Tibial nerve (tissue), 4 donors: ENCODE data around the gene ETNK2. TPM values are rescaled to one million over a fixed set of nuclear protein-coding genes. Genes with fewer than 3 reads are reported as not detected.

Experiments used
- DNase-seq, 2 donors: peaks; one replicate each; pipeline ENCODE4 v3.0.0-alpha.2; 2019; ENCODE audit warnings: low spot score in 2 of 2
- H3K27ac ChIP-seq, 4 donors: fragments of 200-600 bp; sonication (generic) in 3 of 4; one replicate each; pipeline ENCODE4 v1.5.1; 2017 to 2019; ENCODE audit warnings: mild to moderate bottlenecking in 1 of 4
- H3K27me3 ChIP-seq, 2 donors: fragments of 200-600 bp; sonication (generic) in 1 of 2; one replicate each; pipeline versions ENCODE4 v1.5.1 to v1.6.0; 2017 to 2019
- H3K36me3 ChIP-seq, 3 donors: fragments of 200-600 bp; sonication (generic); one replicate each; pipeline ENCODE4 v1.5.1; 2018 to 2019
- H3K4me1 ChIP-seq, 4 donors: fragments of 200-600 bp; sonication (generic) in 3 of 4; one replicate each; pipeline ENCODE4 v1.5.1; 2017 to 2019
- H3K4me3 ChIP-seq, 4 donors: fragments of 200-600 bp; sonication (generic) in 3 of 4; one replicate each; pipeline ENCODE4 v1.5.1; 2017 to 2019; ENCODE audit warnings: mild to moderate bottlenecking in 1 of 4, moderate library complexity in 1 of 4
- H3K9me3 ChIP-seq, 4 donors: fragments of 200-600 bp; sonication (generic) in 3 of 4; one replicate each; pipeline ENCODE4 v1.5.1; 2017 to 2019
- CTCF ChIP-seq, 5 experiments: fragments of 200-600 bp in 3 of 5; fragments of 450-650 bp in 2 of 5; sonication (generic) in 3 of 5; IDR thresholded peaks; one replicate each; pipeline ENCODE4 v1.5.1; 2016 to 2019; ENCODE audit warnings: antibody characterized with exemption in 5 of 5, mild to moderate bottlenecking in 3 of 5, moderate library complexity in 2 of 5
- EP300 ChIP-seq, 2 donors: sonication (generic); formaldehyde crosslinking; IDR thresholded peaks; one replicate each; pipeline ENCODE4 v1.6.1; 2017; ENCODE audit warnings: antibody characterized with exemption in 2 of 2, mild to moderate bottlenecking in 1 of 2
- POLR2A ChIP-seq, 2 donors: fragments of 450-650 bp; IDR thresholded peaks; one replicate each; pipeline ENCODE4 v1.6.1; 2017; ENCODE audit warnings: antibody characterized with exemption in 2 of 2, mild to moderate bottlenecking in 2 of 2, moderate library complexity in 2 of 2
- WGBS, 2 donors: methylation state at CpG; one replicate each; pipeline ENCODE4 v1.1.5; 2018; 5-methylcytosine and 5-hydroxymethylcytosine counted together
- total RNA-seq, 4 donors: library from RNA; depleted of rRNA; stranded (reverse); fragments of >200 nt; gene quantifications; one replicate each; pipeline ENCODE4 v1.1.0, GENCODE V29; 2016

The ETNK2 gene
- 10 to 100 TPM; 24.6 to 95.2 (median 67.8) TPM for total RNA-seq

DNA sequence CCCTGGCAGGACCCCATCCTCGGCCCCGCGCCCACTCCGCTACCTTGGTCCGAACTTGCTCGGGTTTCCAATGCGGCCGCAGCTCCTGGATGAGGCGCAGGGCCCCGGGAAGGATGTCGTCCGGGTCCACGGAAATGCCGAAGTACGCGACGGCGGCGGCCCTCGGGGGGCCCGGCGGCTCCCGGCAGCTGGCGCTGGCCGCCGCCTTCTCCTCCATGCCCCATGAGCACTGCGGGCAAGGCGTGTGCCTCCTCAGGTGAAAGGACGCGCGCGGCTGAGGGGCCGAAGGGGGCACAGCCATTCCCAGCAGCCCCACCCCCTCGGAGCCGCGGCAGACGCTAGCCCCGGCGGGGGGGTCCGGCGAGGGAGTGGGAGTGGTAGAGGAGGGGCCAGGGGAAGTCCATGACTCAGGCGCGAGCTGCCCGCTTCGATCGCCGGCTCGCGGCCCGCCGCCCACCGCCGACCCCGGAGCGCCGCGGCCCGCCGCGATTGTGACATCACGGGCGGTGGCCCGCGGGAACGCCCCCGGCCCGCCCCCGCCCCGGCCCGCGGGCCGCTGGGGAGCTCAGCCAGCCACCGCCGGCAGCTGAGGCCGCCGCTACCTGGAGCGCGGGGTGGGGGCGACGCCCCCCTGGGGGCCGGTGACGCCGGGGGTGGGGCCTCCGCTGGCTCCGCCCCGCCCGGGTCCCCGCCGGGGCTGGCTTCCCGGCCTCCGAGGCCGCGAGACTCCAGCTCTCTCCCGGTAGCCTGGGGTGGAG lies at the start of gene ETNK2:
ETNK2 (minus strand) TSS at position 493 of the 758 bp plus-strand sequence; CDS start at position 301, 192 bp downstream.
- Histone ChIP-seq H3K9me3 (no peaks in the 10 kb centered on the region), H3K27ac (peak within 1 kb of the TSS; percentile 78 to 96 (median 88)), H3K36me3 (peaks cover 0 to 5% (median 0%) of the 10 kb centered on the region in 3 donors), H3K27me3 (no peaks in the 10 kb centered on the region), H3K4me3 (peak within 1 kb of the TSS; percentile 70 to 80 (median 73)), H3K4me1 (peaks cover 0 to 58% (median 5%) of the 10 kb centered on the region in 4 donors)
- 0 to 2% methylated on average over 9 to 17 of the region's 94 CpGs for WGBS, 2 donors
- DNase-seq: peak; percentile 42 to 48
- TF ChIP-seq CTCF (IDR thresholded peaks at IDR 0.05) (no peak), EP300 (IDR thresholded peaks at IDR 0.05) (peak in 1 of 2 donors; percentile 56), POLR2A (IDR thresholded peaks at IDR 0.05) (peak; percentile 13 to 52)

GRCh38 chr1:204201348-204202040 lies 49.6 kb upstream of the ETNK2 start:
- H3K27ac ChIP-seq: no peak overlapping the region
- peaks cover 0 to 19% of the 10 kb centered on the region in 2 donors for H3K27me3 ChIP-seq
- H3K4me1 ChIP-seq: peaks cover 0 to 1% (median 0%) of the 10 kb centered on the region in 4 donors
- H3K9me3 ChIP-seq: no peaks in the 10 kb centered on the region
- no peak for TF ChIP-seq POLR2A (IDR thresholded peaks at IDR 0.05)
- TF ChIP-seq EP300 (IDR thresholded peaks at IDR 0.05): no peak
- TF ChIP-seq CTCF (IDR thresholded peaks at IDR 0.05): no peak
- DNase-seq: no peak
- WGBS, 2 donors: 71 to 79% methylated on average over 12 of the region's 12 CpGs
- no peaks in the 10 kb centered on the region for H3K36me3 ChIP-seq
- no peak overlapping the region for H3K4me3 ChIP-seq

DNA sequence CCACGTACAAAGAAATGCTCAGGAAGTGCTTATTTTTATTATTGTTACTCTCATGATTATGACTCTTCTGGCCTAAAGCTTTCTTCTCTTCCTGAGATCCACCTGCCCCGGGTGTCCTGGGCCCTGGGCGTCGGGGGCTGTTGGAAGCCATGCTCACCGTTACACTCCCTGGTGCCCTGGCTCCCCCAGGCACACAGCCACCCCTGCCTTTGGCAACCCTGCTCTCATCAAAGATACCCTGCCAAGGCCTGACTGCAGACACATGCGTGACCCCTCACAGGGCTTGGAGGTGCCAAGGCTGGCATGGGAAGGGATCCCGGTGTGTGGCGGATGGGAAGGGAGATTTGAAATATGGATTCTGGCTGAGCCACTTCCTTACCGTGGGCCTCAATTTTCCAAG lies 47.7 kb upstream of the ETNK2 start:
- TF ChIP-seq POLR2A (IDR thresholded peaks at IDR 0.05): no peak
- TF ChIP-seq EP300 (IDR thresholded peaks at IDR 0.05): no peak
- TF ChIP-seq CTCF (IDR thresholded peaks at IDR 0.05): no peak
- no peaks in the 10 kb centered on the region for H3K9me3 ChIP-seq
- peaks cover 0 to 27% of the 10 kb centered on the region in 2 donors for H3K27me3 ChIP-seq
- no peaks in the 10 kb centered on the region for H3K4me1 ChIP-seq
- no peak overlapping the region for H3K4me3 ChIP-seq
- no peak for DNase-seq
- WGBS, 2 donors: 81 to 83% methylated on average over 9 of the region's 9 CpGs
- no peaks in the 10 kb centered on the region for H3K36me3 ChIP-seq
- H3K27ac ChIP-seq: no peak overlapping the region

DNA sequence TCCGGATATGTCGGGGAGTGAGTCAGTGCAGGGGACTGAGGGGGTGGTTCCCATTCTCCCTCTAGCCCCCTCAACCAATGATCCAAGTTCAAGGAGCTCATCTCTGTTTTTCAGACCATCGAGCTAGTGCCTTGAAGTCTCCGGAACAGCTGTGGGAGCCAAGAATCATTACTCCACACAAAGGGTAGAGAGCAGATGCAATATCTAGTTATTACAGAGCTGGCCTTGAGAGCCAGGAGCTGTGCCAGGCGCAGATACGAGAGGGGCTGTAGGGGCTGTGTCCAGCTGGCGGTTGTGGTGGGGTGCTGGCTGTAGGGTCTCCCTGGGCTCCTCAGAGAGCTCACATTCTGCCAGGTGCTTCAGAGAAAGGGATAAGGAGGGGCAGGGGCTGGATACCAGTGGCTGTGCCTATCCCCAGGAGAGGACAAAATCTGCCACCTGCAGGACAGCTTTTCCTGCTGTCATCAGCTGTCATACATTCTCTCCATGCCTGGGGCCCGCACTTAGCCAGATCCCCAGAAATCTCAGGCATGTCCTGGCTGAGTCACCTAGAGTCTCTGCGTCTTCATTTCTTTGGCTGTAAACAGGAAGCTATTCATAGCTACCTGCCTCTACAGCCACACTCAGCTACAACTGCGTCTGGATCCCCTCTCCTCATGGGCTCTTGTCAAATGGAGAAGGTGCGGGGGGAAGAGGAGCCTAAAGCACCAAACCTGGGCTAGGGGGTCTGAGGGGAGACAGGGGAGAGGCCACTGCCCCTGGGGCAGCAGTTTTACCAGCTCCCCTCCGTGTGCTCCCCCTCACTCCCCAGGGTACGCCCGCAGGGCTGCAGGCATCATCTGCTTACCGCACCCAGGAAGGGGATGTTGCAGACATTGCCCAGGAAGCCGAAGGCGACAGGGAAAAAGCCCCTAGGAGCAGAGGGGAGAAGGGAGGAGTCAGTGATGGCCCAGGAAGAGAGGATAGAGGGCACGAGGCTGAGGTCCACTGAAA lies 46.8 kb upstream of the ETNK2 start:
- Histone ChIP-seq H3K27ac (no peak overlapping the region), H3K27me3 (peaks cover 0 to 28% of the 10 kb centered on the region in 2 donors)
- no peak for DNase-seq

More for the DNA sequence above, 46.8 kb upstream of the ETNK2 start:
- no peak overlapping the region for H3K4me3 ChIP-seq
- H3K4me1 ChIP-seq: no peaks in the 10 kb centered on the region
- 61 to 67% methylated on average over 18 of the region's 18 CpGs for WGBS, 2 donors
- no peaks in the 10 kb centered on the region for H3K9me3 ChIP-seq
- H3K36me3 ChIP-seq: no peaks in the 10 kb centered on the region
- TF ChIP-seq EP300 (IDR thresholded peaks at IDR 0.05) (no peak), CTCF (IDR thresholded peaks at IDR 0.05) (no peak), POLR2A (IDR thresholded peaks at IDR 0.05) (no peak)
